RWPE1 (cell line): ENCODE data around the gene EIF2B2.
A peak's percentile ranks its signal among the peaks of the same experiment; 100 is the strongest.

Experiments
- CTCF ChIA-PET: fragments of 350-600 bp; sonication (Branson Sonifier 250); formaldehyde crosslinking; extraction: SDS; loops from one replicate; lab custom pipeline; 2021; lab: Yijun Ruan, JAX
- POLR2A ChIA-PET: fragments of 400-600 bp; formaldehyde crosslinking; extraction: SDS; loops from one replicate; lab custom pipeline; 2020; ENCODE audit warnings: antibody characterized with exemption; ENCODE audit not compliant: low non-redundant PET; lab: Yijun Ruan, JAX
- DNase-seq: peaks from one replicate; pipeline ENCODE4 v3.0.0; 2012; ENCODE audit warnings: low spot score
- H3K27ac ChIP-seq: fragments of 450-650 bp; 2 replicates; pipeline ENCODE4 v1.5.1; 2017
- CTCF ChIP-seq: fragments of 450-650 bp; conservative IDR thresholded peaks from 2 replicates; pipeline ENCODE4 v1.5.1; 2017; ENCODE audit warnings: low read depth, mild to moderate bottlenecking

Gene EIF2B2

GRCh38 chr14:74980398-74980730 is 22.4 kb upstream of the EIF2B2 start:
- POLR2A ChIA-PET: no interaction called here
- TF ChIP-seq CTCF: no peak
- H3K27ac ChIP-seq: peak overlapping the region; percentile 68

GRCh38 chr14:74980731-74981461 is 21.8 kb upstream of the EIF2B2 start:
- CTCF ChIA-PET: interaction anchor here (0.6 kb wide), 1 partner anchor 764 kb away, joined by 5 read pairs; no protein-coding TSS in a partner anchor
- DNase-seq: no peak
- peak overlapping the region; percentile 68 for H3K27ac ChIP-seq
- POLR2A ChIA-PET: no interaction called here
- no peak for TF ChIP-seq CTCF

More at GRCh38 chr14:74980398-74980730, 22.4 kb upstream of the EIF2B2 start:
- DNase-seq: no peak
- CTCF ChIA-PET: no interaction called here

- H3K27ac ChIP-seq: peak overlapping the region; percentile 68; the same call in 1 of the 2 replicates
- POLR2A ChIA-PET: no interaction called here
- no peak for DNase-seq
- TF ChIP-seq CTCF: no peak
- CTCF ChIA-PET: interaction anchor here (0.6 to 1.1 kb wide), 2 partner anchors 19 to 764 kb away, joined by 3 to 5 read pairs; no protein-coding TSS in a partner anchor
Measured at GRCh38 chr14:74981462-74981782, 21.3 kb upstream of the EIF2B2 start.

GRCh38 chr14:74981833-74982232 is 20.9 kb upstream of the EIF2B2 start:
- no peak overlapping the region; the same call in 1 of the 2 replicates for H3K27ac ChIP-seq

GRCh38 chr14:74982661-74983060 is 20.1 kb upstream of the EIF2B2 start:
- ChIA-PET POLR2A (no interaction called here), CTCF (interaction anchor here (1.1 kb wide), 1 partner anchor 18 kb away, joined by 3 read pairs; no protein-coding TSS in a partner anchor)
- no peak for TF ChIP-seq CTCF
- DNase-seq: no peak
- no peak overlapping the region for H3K27ac ChIP-seq

More at GRCh38 chr14:74981833-74982232, 20.9 kb upstream of the EIF2B2 start:
- DNase-seq: no peak
- ChIA-PET CTCF (interaction anchor here (1.1 kb wide), 1 partner anchor 19 kb away, joined by 3 read pairs; no protein-coding TSS in a partner anchor), POLR2A (no interaction called here)
- TF ChIP-seq CTCF: no peak

GRCh38 chr14:74983343-74983742 is 19.4 kb upstream of the EIF2B2 start:
- no peak for DNase-seq
- no peak overlapping the region for H3K27ac ChIP-seq
- no peak for TF ChIP-seq CTCF
- ChIA-PET POLR2A (interaction anchor here (0.6 kb wide), 1 partner anchor 23 kb away, joined by 3 read pairs; no protein-coding TSS in a partner anchor), CTCF (no interaction called here)
